ENCODE measurements around the gene MCHR1. TPM values are rescaled to one million over a fixed set of nuclear protein-coding genes. Genes with fewer than 3 reads are reported as not detected.
A peak's percentile ranks its signal among the peaks of the same experiment; 100 is the strongest.

The MCHR1 gene
- total and polyA plus RNA-seq, 9 donors: 1.4 to 18.1 (median 3.3) TPM

- WGBS, 3 donors: 23 to 31% (median 27%) methylated on average over 6 of the region's 6 CpGs
- no peak overlapping the region for H3K27ac ChIP-seq
- no peak for DNase-seq
- intact Hi-C loops (cut with DNase I): no loop called here
- no peaks in the 10 kb centered on the region for H3K36me3 ChIP-seq
- H3K4me1 ChIP-seq (ENCODE audit: insufficient read depth): no peaks in the 10 kb centered on the region
- H3K4me3 ChIP-seq: no peak overlapping the region
- no peaks in the 10 kb centered on the region for H3K27me3 ChIP-seq
- H3K9me3 ChIP-seq: no peaks in the 10 kb centered on the region
- no peak for TF ChIP-seq EP300 (IDR thresholded peaks at IDR 0.05)
- TF ChIP-seq CTCF (IDR thresholded peaks at IDR 0.05): no peak
- no peak for TF ChIP-seq POLR2A (IDR thresholded peaks at IDR 0.05)
Observed at GRCh38 chr22:40721266-40721665, 42.0 kb downstream of the MCHR1 start.

GRCh38 chr22:40723396-40723933 is 44.2 kb downstream of the MCHR1 start:
- no peaks in the 10 kb centered on the region for H3K36me3 ChIP-seq
- 89 to 95% (median 91%) methylated on average over 13 of the region's 13 CpGs for WGBS, 3 donors
- TF ChIP-seq CTCF (IDR thresholded peaks at IDR 0.05): no peak
- no peak for TF ChIP-seq POLR2A (IDR thresholded peaks at IDR 0.05)
- no peak for TF ChIP-seq EP300 (IDR thresholded peaks at IDR 0.05)
- H3K27ac ChIP-seq: no peak overlapping the region
- no peaks in the 10 kb centered on the region for H3K27me3 ChIP-seq
- H3K4me1 ChIP-seq (ENCODE audit: insufficient read depth): no peaks in the 10 kb centered on the region
- intact Hi-C loops (cut with DNase I): no loop called here
- DNase-seq: no peak
- no peak overlapping the region for H3K4me3 ChIP-seq
- no peaks in the 10 kb centered on the region for H3K9me3 ChIP-seq

- no peaks in the 10 kb centered on the region for H3K9me3 ChIP-seq
- peaks cover 4% of the 10 kb centered on the region for H3K4me1 ChIP-seq (ENCODE audit: insufficient read depth)
- no peak overlapping the region for H3K27ac ChIP-seq
- TF ChIP-seq EP300 (IDR thresholded peaks at IDR 0.05) (no peak), POLR2A (IDR thresholded peaks at IDR 0.05) (no peak), CTCF (IDR thresholded peaks at IDR 0.05) (peak in 1 of 3 donors; percentile 14)
- no peaks in the 10 kb centered on the region for H3K27me3 ChIP-seq
- DNase-seq: no peak
- intact Hi-C loops (cut with DNase I): no loop called here
- H3K36me3 ChIP-seq: no peaks in the 10 kb centered on the region
- H3K4me3 ChIP-seq: no peak overlapping the region
- WGBS, 3 donors: 14 to 24% (median 23%) methylated on average over 4 of the region's 4 CpGs
Observed at GRCh38 chr22:40726514-40726913, 47.2 kb downstream of the MCHR1 start.

- H3K4me1 ChIP-seq (ENCODE audit: insufficient read depth): peaks cover 4% of the 10 kb centered on the region
- H3K27me3 ChIP-seq: no peaks in the 10 kb centered on the region
- H3K9me3 ChIP-seq: no peaks in the 10 kb centered on the region
- no peak overlapping the region for H3K27ac ChIP-seq
- TF ChIP-seq EP300 (IDR thresholded peaks at IDR 0.05) (no peak), POLR2A (IDR thresholded peaks at IDR 0.05) (no peak), CTCF (IDR thresholded peaks at IDR 0.05) (no peak)
- WGBS, 3 donors: 87 to 92% (median 91%) methylated on average over 11 of the region's 11 CpGs
- intact Hi-C loops (cut with DNase I): no loop called here
- no peak overlapping the region for H3K4me3 ChIP-seq
- DNase-seq: no peak
- H3K36me3 ChIP-seq: no peaks in the 10 kb centered on the region
Observed at GRCh38 chr22:40727070-40727963, 48.0 kb downstream of the MCHR1 start.

All from ovary (tissue), 9 donors.